Motor neuron (in vitro differentiated cells): ENCODE measurements around the gene MED14. TPM values are rescaled to one million over a fixed set of nuclear protein-coding genes. Genes with fewer than 3 reads are reported as not detected.

Source experiments
- ATAC-seq, 8 experiments: fragments of 200-7000 bp; cut with Tn5 transposase; replicated peaks in 6 of 8; 2 replicates each; pipeline ENCODE4 v1.8.0; 2021; ENCODE audit warnings: mild to moderate bottlenecking in 8 of 8, moderate library complexity in 8 of 8
- H3K27ac ChIP-seq, 2 donors: fragments of 250-450 bp; sonication (Bioruptor Pico); 2 replicates each; pipeline ENCODE4 v1.9.0; 2021; ENCODE audit warnings: antibody characterized with exemption in 2 of 2, mild to moderate bottlenecking in 2 of 2, moderate library complexity in 1 of 2
- H3K4me1 ChIP-seq, 2 donors: fragments of 250-450 bp; sonication (Bioruptor Pico); replicated peaks in 1 of 2; 2 replicates each; pipeline ENCODE4 v1.6.1; 2021; ENCODE audit warnings: antibody characterized with exemption in 2 of 2, mild to moderate bottlenecking in 2 of 2, moderate library complexity in 1 of 2
- H3K4me3 ChIP-seq, 5 donors: fragments of 250-450 bp; sonication (Bioruptor Pico); 2 replicates each; pipeline ENCODE4 v1.9.0; 2021; ENCODE audit warnings: antibody characterized with exemption in 5 of 5, mild to moderate bottlenecking in 5 of 5, moderate library complexity in 4 of 5
- WGBS, 10 experiments: fragments of 450-650 bp; shearing (Covaris generic); methylation state at CpG; one replicate each; pipeline ENCODE4 v1.0.0; 2022; 5-methylcytosine and 5-hydroxymethylcytosine counted together
- in situ Hi-C, 9 experiments: fragments of 400-800 bp; cut with MboI; loops; one replicate each; pipeline ENCODE4 v1.15.0; 2021; ENCODE audit warnings: low sequenced_read_pairs in 9 of 9, low pct_unique_long_range_greater_than_20kb in 2 of 9; ENCODE audit not compliant: unreplicated experiment in 9 of 9
- total RNA-seq, 8 experiments: library from RNA; unstranded; fragments of 300-600 nt; gene quantifications; 2 replicates each; pipeline versions ENCODE4 v1.2.3 to v1.2.4, GENCODE V29; 2022

The MED14 gene
- total RNA-seq, 8 experiments from 2014 or later, result 16.7 to 46.0 (median 25.2) TPM

- no peak overlapping the region for H3K4me3 ChIP-seq
- no peak overlapping the region for H3K27ac ChIP-seq
- whole genome bisulfite sequencing, 10 experiments, result 0 to 100% (median 100%) methylated on average over 1 to 2 of the region's 3 CpGs; no CpG with 5 or more reads in 3 of the 10 experiments
- ATAC-seq, result no peak
- in situ Hi-C loops, result no loop called here
- no peaks in the 10 kb centered on the region for H3K4me1 ChIP-seq
These were observed 13.7 kb downstream of the MED14 start for GRCh38 chrX:40721489-40722106.

- ATAC-seq, result no peak
- in situ Hi-C loops, result no loop called here
- Histone ChIP-seq H3K27ac (no peak overlapping the region), H3K4me1 (no peaks in the 10 kb centered on the region), H3K4me3 (no peak overlapping the region)
- 100% methylated on average over 2 of the region's 8 CpGs; no CpG with 5 or more reads in 9 of the 10 experiments for WGBS, 10 experiments
These were observed 14.6 kb downstream of the MED14 start for GRCh38 chrX:40720792-40721191.

GRCh38 chrX:40720339-40720738, 15.0 kb downstream of the MED14 start:
- in situ Hi-C loops, result no loop called here
- peak in 1 of 8 experiments; percentile 76 for ATAC-seq
- Histone ChIP-seq H3K4me3 (no peak overlapping the region), H3K27ac (no peak overlapping the region), H3K4me1 (no peaks in the 10 kb centered on the region)
- no CpG with 5 or more reads among the region's 4 CpGs for whole genome bisulfite sequencing, 10 experiments

GRCh38 chrX:40719731-40720130, 15.6 kb downstream of the MED14 start:
- Histone ChIP-seq H3K4me1 (no peaks in the 10 kb centered on the region), H3K4me3 (no peak overlapping the region), H3K27ac (no peak overlapping the region)
- no peak for ATAC-seq
- in situ Hi-C loops, result no loop called here

- no peak for ATAC-seq
- no peak overlapping the region for H3K27ac ChIP-seq
- in situ Hi-C loops, result no loop called here
- H3K4me3 ChIP-seq, result no peak overlapping the region
- H3K4me1 ChIP-seq, result no peaks in the 10 kb centered on the region
These were observed 16.1 kb downstream of the MED14 start for GRCh38 chrX:40719218-40719617.

- in situ Hi-C loops, result no loop called here
- no peak for ATAC-seq
- no peaks in the 10 kb centered on the region for H3K4me1 ChIP-seq
- 79 to 100% (median 100%) methylated on average over 1 of the region's 1 CpG; no CpG with 5 or more reads in 6 of the 10 experiments for WGBS, 10 experiments
- no peak overlapping the region for H3K27ac ChIP-seq
- no peak overlapping the region for H3K4me3 ChIP-seq
These were observed 25.9 kb downstream of the MED14 start for GRCh38 chrX:40709395-40709794.

GRCh38 chrX:40705658-40706312, 29.6 kb downstream of the MED14 start:
- ATAC-seq, result no peak
- Histone ChIP-seq H3K27ac (no peak overlapping the region), H3K4me1 (no peaks in the 10 kb centered on the region), H3K4me3 (no peak overlapping the region)
- in situ Hi-C loops, result no loop called here
- 88 to 100% (median 100%) methylated on average over 1 to 4 of the region's 5 CpGs; no CpG with 5 or more reads in 5 of the 10 experiments for WGBS, 10 experiments

- no peaks in the 10 kb centered on the region for H3K4me1 ChIP-seq
- no peak for ATAC-seq
- no peak overlapping the region for H3K4me3 ChIP-seq
- in situ Hi-C loops, result no loop called here
- WGBS, 10 experiments, result 71 to 100% (median 94%) methylated on average over 1 to 4 of the region's 4 CpGs; no CpG with 5 or more reads in 3 of the 10 experiments
- no peak overlapping the region for H3K27ac ChIP-seq
These were observed 34.6 kb downstream of the MED14 start for GRCh38 chrX:40700640-40701342.

- Histone ChIP-seq H3K27ac (no peak overlapping the region), H3K4me3 (no peak overlapping the region), H3K4me1 (no peaks in the 10 kb centered on the region)
- ATAC-seq, result no peak
- in situ Hi-C loops, result no loop called here
- WGBS, 10 experiments, result 94% methylated on average over 1 of the region's 1 CpG; no CpG with 5 or more reads in 9 of the 10 experiments
These were observed 36.5 kb downstream of the MED14 start for GRCh38 chrX:40698851-40699250.

GRCh38 chrX:40694802-40695201, 40.5 kb downstream of the MED14 start:
- H3K4me3 ChIP-seq, result no peak overlapping the region
- WGBS, 10 experiments, result 60 to 100% (median 70%) methylated on average over 1 of the region's 1 CpG; no CpG with 5 or more reads in 7 of the 10 experiments
- no peak for ATAC-seq
- no peak overlapping the region for H3K27ac ChIP-seq
- in situ Hi-C loops, result no loop called here
- H3K4me1 ChIP-seq, result no peaks in the 10 kb centered on the region

- Histone ChIP-seq H3K27ac (no peak overlapping the region), H3K4me1 (no peaks in the 10 kb centered on the region), H3K4me3 (no peak overlapping the region)
- ATAC-seq, result no peak
- in situ Hi-C loops, result no loop called here
These were observed 46.4 kb downstream of the MED14 start for GRCh38 chrX:40688929-40689328.

GRCh38 chrX:40687169-40687568, 48.2 kb downstream of the MED14 start:
- no peaks in the 10 kb centered on the region for H3K4me1 ChIP-seq
- in situ Hi-C loops, result no loop called here
- no peak for ATAC-seq
- H3K4me3 ChIP-seq, result no peak overlapping the region
- H3K27ac ChIP-seq, result no peak overlapping the region
- 74 to 100% (median 100%) methylated on average over 1 to 3 of the region's 3 CpGs; no CpG with 5 or more reads in 5 of the 10 experiments for WGBS, 10 experiments

GRCh38 chrX:40685362-40685918, 49.9 kb downstream of the MED14 start:
- Histone ChIP-seq H3K4me3 (no peak overlapping the region), H3K4me1 (no peaks in the 10 kb centered on the region), H3K27ac (no peak overlapping the region)
- no peak for ATAC-seq
- in situ Hi-C loops, result no loop called here
- WGBS, 10 experiments, result 0 to 33% (median 22%) methylated on average over 1 to 4 of the region's 4 CpGs; no CpG with 5 or more reads in 7 of the 10 experiments
